ENCODE results near the gene SDC3.
"Not testable (repeated sequence)": the region's sequence is repeated elsewhere in the genome, so short reads cannot be mapped to it uniquely, and the experiment has no call there.

Gene SDC3

GRCh38 chr1:30872033-30872947 is 36.3 kb downstream of the SDC3 start:
- no peaks in the 10 kb centered on the region for H3K36me3 Mint-ChIP-seq (ENCODE audit: low read depth)
- H3K9me3 Mint-ChIP-seq, result no peaks in the 10 kb centered on the region
- H3K27me3 Mint-ChIP-seq (ENCODE audit: low read depth), result peaks cover 12% of the 10 kb centered on the region
- H3K4me1 Mint-ChIP-seq (ENCODE audit: low read depth), result peaks cover 6% of the 10 kb centered on the region
- no peak overlapping the region for H3K27ac Mint-ChIP-seq
- H3K4me3 Mint-ChIP-seq, result no peak overlapping the region

DNA sequence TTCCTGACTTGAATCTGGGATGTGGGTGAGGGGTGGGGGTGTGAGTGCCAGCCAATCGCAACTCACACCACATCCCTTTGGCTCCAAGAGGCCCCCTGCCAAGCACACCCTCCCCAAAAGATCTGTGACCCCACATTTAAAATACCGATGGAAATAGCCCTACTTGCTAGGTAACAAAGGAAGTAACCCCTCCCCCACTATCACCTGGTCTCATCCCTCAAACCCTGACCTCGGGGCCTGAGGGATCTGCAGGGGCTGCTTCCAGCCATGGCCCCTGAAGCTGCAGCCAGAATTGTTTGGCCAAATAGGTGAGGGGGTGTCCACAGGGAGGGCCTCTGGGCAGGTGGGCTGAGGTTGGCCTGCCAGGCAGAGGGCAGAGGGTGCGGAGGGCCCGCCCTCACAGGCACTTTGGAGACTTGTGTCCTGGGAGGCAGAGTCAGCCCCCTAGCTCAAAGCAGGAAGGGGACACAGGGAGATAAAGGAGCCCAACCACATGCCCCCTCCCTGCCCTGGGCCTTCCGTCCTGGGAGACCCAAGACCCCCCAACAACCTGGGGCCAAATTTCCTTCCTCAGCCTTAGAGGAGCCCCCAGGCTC is 37.2 kb downstream of the SDC3 start:
- Mint-ChIP-seq H3K27ac (no peak overlapping the region), H3K4me3 (no peak overlapping the region), H3K9me3 (no peaks in the 10 kb centered on the region), H3K4me1 (ENCODE audit: low read depth) (peaks cover 6% of the 10 kb centered on the region), H3K36me3 (ENCODE audit: low read depth) (no peaks in the 10 kb centered on the region), H3K27me3 (ENCODE audit: low read depth) (peaks cover 18% of the 10 kb centered on the region)

DNA sequence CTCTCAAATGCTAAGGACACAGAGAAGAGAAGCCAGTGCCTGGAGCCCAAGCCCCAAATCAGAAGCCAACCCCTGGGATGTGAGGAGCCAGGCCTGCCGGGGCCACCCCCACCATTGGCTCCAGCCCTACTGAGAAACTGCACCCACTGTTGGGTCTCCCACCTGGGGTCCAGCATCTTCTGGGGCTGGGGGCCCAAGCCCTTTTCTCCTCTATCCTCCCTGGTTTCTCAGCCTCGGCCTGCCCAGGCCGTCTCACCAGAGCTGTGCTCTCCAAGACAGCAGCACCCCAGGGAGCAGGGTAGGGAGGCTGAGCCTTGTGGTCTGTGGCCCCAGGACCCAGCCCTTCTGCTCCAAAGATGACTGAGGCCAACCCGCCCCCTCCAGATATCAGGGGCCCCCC is 37.9 kb downstream of the SDC3 start:
- Mint-ChIP-seq H3K36me3 (ENCODE audit: low read depth) (no peaks in the 10 kb centered on the region), H3K4me1 (ENCODE audit: low read depth) (peaks cover 6% of the 10 kb centered on the region), H3K4me3 (no peak overlapping the region), H3K27me3 (ENCODE audit: low read depth) (peaks cover 22% of the 10 kb centered on the region), H3K9me3 (no peaks in the 10 kb centered on the region), H3K27ac (no peak overlapping the region)

DNA sequence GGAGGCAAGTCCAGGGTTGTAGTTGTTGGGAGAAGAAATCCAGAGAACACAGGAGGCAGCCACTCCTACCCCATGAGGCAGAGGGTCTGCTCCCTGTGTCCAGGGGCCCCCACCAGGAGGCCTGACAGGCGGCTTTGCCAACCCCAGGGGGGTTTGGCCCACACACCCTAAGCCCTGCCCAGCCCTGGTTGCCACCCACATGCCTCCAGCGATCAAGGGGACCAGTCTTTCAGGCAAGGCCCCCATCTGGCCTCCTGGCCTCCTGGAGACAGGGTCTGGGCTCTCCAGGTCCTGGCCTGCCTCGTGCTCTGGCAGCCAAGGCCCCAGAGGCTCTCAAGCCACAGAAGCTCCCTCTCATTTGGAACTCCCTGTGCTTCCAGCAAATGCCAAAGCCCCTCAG is 38.5 kb downstream of the SDC3 start:
- H3K4me3 Mint-ChIP-seq, result no peak overlapping the region
- peaks cover 22% of the 10 kb centered on the region for H3K27me3 Mint-ChIP-seq (ENCODE audit: low read depth)
- no peaks in the 10 kb centered on the region for H3K9me3 Mint-ChIP-seq
- H3K27ac Mint-ChIP-seq, result no peak overlapping the region
- peaks cover 6% of the 10 kb centered on the region for H3K4me1 Mint-ChIP-seq (ENCODE audit: low read depth)
- no peaks in the 10 kb centered on the region for H3K36me3 Mint-ChIP-seq (ENCODE audit: low read depth)

DNA sequence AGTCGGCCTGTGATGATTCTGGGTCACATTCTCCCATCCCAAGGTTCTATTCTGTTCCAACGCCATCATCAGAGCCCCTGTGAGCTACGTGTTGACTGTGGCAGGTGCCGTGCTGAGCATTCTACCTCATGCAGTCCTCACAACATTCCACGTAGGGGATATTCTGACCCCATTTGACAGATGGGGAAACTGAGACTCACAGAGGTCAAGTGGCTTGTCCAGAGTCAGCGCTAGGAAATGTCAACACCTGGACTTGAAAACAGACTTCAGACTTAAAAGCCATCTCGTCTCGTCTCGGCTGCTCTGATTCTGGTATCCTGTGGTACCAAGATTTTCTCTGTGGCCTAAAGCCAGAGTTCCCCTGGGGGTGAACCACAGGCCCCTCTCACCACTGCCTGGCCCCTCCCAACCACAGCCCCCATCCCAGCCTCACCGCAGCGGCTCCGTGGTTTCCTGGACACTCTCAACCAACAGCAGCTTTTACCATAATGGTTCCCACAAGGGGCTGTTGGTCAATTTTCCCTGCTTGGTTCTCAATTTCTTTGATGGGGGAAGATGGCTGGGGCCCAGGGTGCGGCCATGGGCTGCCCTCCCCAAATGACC is 39.6 kb downstream of the SDC3 start:
- Mint-ChIP-seq H3K27me3 (ENCODE audit: low read depth) (peaks cover 29% of the 10 kb centered on the region), H3K36me3 (ENCODE audit: low read depth) (no peaks in the 10 kb centered on the region), H3K27ac (peak overlapping the region; percentile 31), H3K4me3 (no peak overlapping the region), H3K9me3 (no peaks in the 10 kb centered on the region), H3K4me1 (ENCODE audit: low read depth) (peaks cover 6% of the 10 kb centered on the region)

DNA sequence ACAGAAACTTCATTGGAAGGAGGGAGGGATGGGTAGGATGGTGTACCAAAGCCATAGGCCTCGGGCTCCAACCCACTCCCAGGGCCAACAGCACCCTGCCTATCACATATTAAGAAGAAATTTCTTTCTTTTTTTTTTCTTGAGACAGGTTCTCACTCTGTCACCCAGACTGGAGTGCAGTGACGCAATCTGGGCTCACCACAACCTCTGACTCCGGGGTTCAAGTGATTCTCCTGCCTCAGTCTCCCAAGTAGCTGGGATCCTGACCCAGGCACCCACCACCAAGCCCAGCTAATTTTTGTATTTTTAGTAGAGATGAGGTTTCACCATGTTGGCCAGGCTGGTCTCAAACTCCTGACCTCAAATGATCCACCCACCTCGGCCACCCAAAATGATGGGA is 40.5 kb downstream of the SDC3 start:
- peaks cover 29% of the 10 kb centered on the region for H3K27me3 Mint-ChIP-seq (ENCODE audit: low read depth)
- not testable (repeated sequence) for H3K27ac Mint-ChIP-seq; H3K9me3 Mint-ChIP-seq; H3K4me1 Mint-ChIP-seq (ENCODE audit: low read depth); H3K4me3 Mint-ChIP-seq; H3K36me3 Mint-ChIP-seq (ENCODE audit: low read depth)

DNA sequence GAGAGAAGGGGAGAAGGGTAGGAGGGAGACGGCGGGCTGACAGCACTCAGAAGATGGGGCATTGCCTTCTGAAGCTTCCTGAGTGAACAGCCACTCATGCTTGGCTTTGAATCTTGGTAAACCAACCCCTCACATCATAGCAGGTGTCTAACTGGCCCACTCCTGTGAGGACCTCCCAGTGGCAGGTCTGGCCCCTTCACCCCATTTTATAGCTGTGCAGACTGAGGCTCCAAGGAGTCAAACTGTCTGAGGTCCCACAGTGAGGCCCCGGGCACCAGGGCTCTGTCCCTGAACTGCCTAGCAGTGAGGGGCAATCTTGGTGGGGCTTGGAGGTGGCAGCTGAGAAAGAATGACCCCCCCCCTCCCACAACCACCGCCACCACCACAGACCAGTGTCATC is 41.0 kb downstream of the SDC3 start:
- Mint-ChIP-seq H3K4me3 (no peak overlapping the region), H3K27ac (no peak overlapping the region), H3K4me1 (ENCODE audit: low read depth) (peaks cover 6% of the 10 kb centered on the region), H3K27me3 (ENCODE audit: low read depth) (peaks cover 29% of the 10 kb centered on the region), H3K36me3 (ENCODE audit: low read depth) (no peaks in the 10 kb centered on the region), H3K9me3 (no peaks in the 10 kb centered on the region)

DNA sequence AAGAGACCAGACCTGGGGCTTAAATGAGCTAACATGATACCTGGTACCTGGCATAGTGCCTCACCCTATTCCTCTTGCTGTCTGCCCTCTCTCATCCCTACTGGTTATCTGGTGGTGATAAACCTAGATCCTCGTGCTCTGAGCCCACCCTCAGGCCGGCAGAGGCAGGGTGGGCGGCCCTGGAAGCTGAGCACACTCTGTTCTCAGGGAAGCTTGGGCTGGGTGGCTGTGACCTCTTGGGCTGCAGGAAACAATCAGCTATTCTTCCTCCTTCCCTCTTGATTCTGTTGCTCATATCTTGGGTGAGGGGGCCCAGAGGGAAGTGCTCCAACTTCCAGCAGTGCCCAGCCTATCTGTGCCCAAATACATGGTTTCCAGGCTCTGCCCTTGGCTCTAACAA is 42.0 kb downstream of the SDC3 start:
- no peaks in the 10 kb centered on the region for H3K9me3 Mint-ChIP-seq
- H3K4me3 Mint-ChIP-seq, result no peak overlapping the region
- no peak overlapping the region for H3K27ac Mint-ChIP-seq
- no peaks in the 10 kb centered on the region for H3K36me3 Mint-ChIP-seq (ENCODE audit: low read depth)
- peaks cover 23% of the 10 kb centered on the region for H3K27me3 Mint-ChIP-seq (ENCODE audit: low read depth)
- H3K4me1 Mint-ChIP-seq (ENCODE audit: low read depth), result peaks cover 4% of the 10 kb centered on the region

GRCh38 chr1:30864681-30865080 is 43.9 kb downstream of the SDC3 start:
- H3K36me3 Mint-ChIP-seq (ENCODE audit: low read depth), result no peaks in the 10 kb centered on the region
- peaks cover 27% of the 10 kb centered on the region for H3K27me3 Mint-ChIP-seq (ENCODE audit: low read depth)
- peaks cover 4% of the 10 kb centered on the region for H3K4me1 Mint-ChIP-seq (ENCODE audit: low read depth)

GRCh38 chr1:30863858-30864604 is 44.5 kb downstream of the SDC3 start:
- no peak overlapping the region for H3K27ac Mint-ChIP-seq
- H3K27me3 Mint-ChIP-seq (ENCODE audit: low read depth), result peaks cover 29% of the 10 kb centered on the region
- no peak overlapping the region for H3K4me3 Mint-ChIP-seq
- no peaks in the 10 kb centered on the region for H3K4me1 Mint-ChIP-seq (ENCODE audit: low read depth)
- H3K36me3 Mint-ChIP-seq (ENCODE audit: low read depth), result no peaks in the 10 kb centered on the region
- no peaks in the 10 kb centered on the region for H3K9me3 Mint-ChIP-seq

More at GRCh38 chr1:30864681-30865080, 43.9 kb downstream of the SDC3 start:
- H3K4me3 Mint-ChIP-seq, result no peak overlapping the region
- H3K9me3 Mint-ChIP-seq, result no peaks in the 10 kb centered on the region
- H3K27ac Mint-ChIP-seq, result no peak overlapping the region

- Mint-ChIP-seq H3K36me3 (ENCODE audit: low read depth) (no peaks in the 10 kb centered on the region), H3K27ac (no peak overlapping the region), H3K4me3 (no peak overlapping the region), H3K4me1 (ENCODE audit: low read depth) (no peaks in the 10 kb centered on the region), H3K9me3 (no peaks in the 10 kb centered on the region), H3K27me3 (ENCODE audit: low read depth) (peaks cover 31% of the 10 kb centered on the region)
Measured at GRCh38 chr1:30860320-30860652, 48.3 kb downstream of the SDC3 start.

DNA sequence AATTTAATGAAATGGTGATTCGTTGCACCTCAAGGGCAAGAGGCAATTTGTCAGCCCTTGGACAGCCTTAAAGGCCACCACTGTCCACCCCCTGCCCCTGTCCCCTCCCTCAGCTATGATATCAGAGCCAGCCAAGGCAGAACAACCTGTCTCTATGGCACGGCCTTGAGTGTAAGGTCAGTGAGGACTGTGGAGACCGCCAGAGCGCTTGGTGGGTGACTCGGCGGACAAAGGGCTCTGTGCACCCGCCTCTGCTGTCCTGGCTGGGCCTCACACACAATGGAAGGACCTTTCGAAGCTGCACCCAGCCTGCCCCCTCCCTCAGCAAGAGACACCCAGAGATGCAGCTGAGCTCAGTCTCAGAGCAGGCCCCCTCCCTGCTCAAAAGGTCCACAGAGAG is 50.6 kb downstream of the SDC3 start:
- Mint-ChIP-seq H3K4me3 (no peak overlapping the region), H3K9me3 (no peaks in the 10 kb centered on the region), H3K27me3 (ENCODE audit: low read depth) (peaks cover 25% of the 10 kb centered on the region), H3K4me1 (ENCODE audit: low read depth) (no peaks in the 10 kb centered on the region), H3K27ac (no peak overlapping the region), H3K36me3 (ENCODE audit: low read depth) (no peaks in the 10 kb centered on the region)

GRCh38 chr1:30857062-30857461 is 51.5 kb downstream of the SDC3 start:
- H3K36me3 Mint-ChIP-seq (ENCODE audit: low read depth), result no peaks in the 10 kb centered on the region
- H3K4me1 Mint-ChIP-seq (ENCODE audit: low read depth), result no peaks in the 10 kb centered on the region
- no peak overlapping the region for H3K4me3 Mint-ChIP-seq
- H3K27me3 Mint-ChIP-seq (ENCODE audit: low read depth), result peaks cover 25% of the 10 kb centered on the region
- no peaks in the 10 kb centered on the region for H3K9me3 Mint-ChIP-seq
- H3K27ac Mint-ChIP-seq, result no peak overlapping the region

DNA sequence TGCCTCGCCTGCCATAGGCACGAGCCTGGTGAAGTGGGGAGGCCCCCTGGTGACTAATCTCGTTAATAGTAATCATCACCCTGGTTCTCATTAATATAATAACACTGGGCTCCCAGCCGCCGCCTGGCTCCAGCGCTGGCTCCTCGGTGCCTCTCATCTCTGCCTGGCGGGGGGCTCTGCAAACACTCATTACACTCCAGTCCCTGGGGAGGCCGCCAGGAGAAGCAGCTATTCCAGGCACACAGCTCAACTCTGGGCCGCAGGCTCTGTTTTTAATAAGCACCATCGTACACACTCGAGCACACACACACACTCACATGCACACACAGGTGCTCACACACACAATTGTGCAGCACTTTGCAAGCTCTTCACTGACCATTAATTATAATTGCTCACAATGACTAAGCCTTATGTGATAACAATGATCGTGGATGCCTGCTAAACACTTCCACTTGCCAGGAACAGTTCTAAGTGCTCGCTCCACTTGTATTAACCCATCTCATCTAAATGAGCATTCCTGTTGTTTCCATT is 52.2 kb downstream of the SDC3 start:
- Mint-ChIP-seq H3K36me3 (ENCODE audit: low read depth) (no peaks in the 10 kb centered on the region), H3K27me3 (ENCODE audit: low read depth) (peaks cover 25% of the 10 kb centered on the region), H3K4me1 (ENCODE audit: low read depth) (no peaks in the 10 kb centered on the region), H3K27ac (no peak overlapping the region), H3K4me3 (no peak overlapping the region), H3K9me3 (no peaks in the 10 kb centered on the region)
